GM12878 (cell line): ENCODE measurements around the gene DQX1. TPM values are rescaled to one million over a fixed set of nuclear protein-coding genes. Genes with fewer than 3 reads are reported as not detected.

Source experiments
- ATAC-seq: fragments of 200-7000 bp; cut with Tn5 transposase; 3 replicates; pipeline ENCODE4 v1.9.1; 2020; ENCODE audit warnings: mild to moderate bottlenecking, moderate library complexity
- BruUV-seq: library from RNA; stranded (reverse); fragments of 400-500 nt; replicated peaks from 2 replicates; lab custom pipeline; 2021; lab: Mats Ljungman, UMichigan
- CTCF ChIA-PET: fragments of 300-600 bp; sonication (Branson Sonifier 250); formaldehyde crosslinking; extraction: SDS; loops from one replicate; lab custom pipeline; 2021; ENCODE audit warnings: inconsistent platforms; lab: Yijun Ruan, JAX
- POLR2A ChIA-PET: fragments of 350-600 bp; formaldehyde crosslinking; extraction: SDS; loops from one replicate; lab custom pipeline; 2021; ENCODE audit warnings: inconsistent platforms; lab: Charles Lee
- RAD21 ChIA-PET: fragments of 300-600 bp; sonication (Branson Sonifier 250); formaldehyde crosslinking; loops from one replicate; lab custom pipeline; 2023; ENCODE audit warnings: antibody characterized with exemption; ENCODE audit not compliant: unreplicated experiment; lab: Charles Lee
- SMC1A ChIA-PET: fragments of 300-600 bp; sonication (Branson Sonifier 250); formaldehyde crosslinking; loops from one replicate; lab custom pipeline; 2023; ENCODE audit not compliant: unreplicated experiment, uncharacterized antibody; lab: Charles Lee
- DNase-seq: peaks from one replicate; pipeline ENCODE4 v3.0.0-alpha.2; 2011; ENCODE audit warnings: low read depth, low spot score
- FAIRE-seq: peaks from 3 replicates; lab custom pipeline; 2011; peaks lifted over from hg19 to GRCh38; lab: Jason Lieb, UNC
- H2AFZ ChIP-seq: 2 replicates; pipeline ENCODE4 v1.6.0; 2011; ENCODE audit warnings: low read depth, low read length, control low read depth; ENCODE audit not compliant: control insufficient read depth
- H3K27ac ChIP-seq: 2 replicates; pipeline ENCODE4 v1.5.1; 2011; ENCODE audit warnings: control low read depth; ENCODE audit not compliant: control insufficient read depth, insufficient read depth
- H3K27me3 ChIP-seq, 2 experiments: replicated peaks in 1 of 2; 2 replicates each; pipeline versions ENCODE4 v1.6.0 to v1.6.1; 2011; ENCODE audit warnings: low read length in 1 of 2; ENCODE audit not compliant: control insufficient read depth in 2 of 2, insufficient read depth in 2 of 2
- H3K36me3 ChIP-seq, 2 experiments: 2 replicates each; pipeline ENCODE4 v1.5.1; 2011; ENCODE audit warnings: low read length in 1 of 2; ENCODE audit not compliant: control insufficient read depth in 2 of 2, insufficient read depth in 2 of 2
- H3K4me1 ChIP-seq: 2 replicates; pipeline ENCODE4 v1.6.1; 2011; ENCODE audit warnings: mild to moderate bottlenecking, low read length, moderate library complexity, mixed read lengths; ENCODE audit not compliant: control insufficient read depth, insufficient read depth
- H3K4me2 ChIP-seq: 2 replicates; pipeline ENCODE4 v1.6.0; 2011; ENCODE audit warnings: control low read depth; ENCODE audit not compliant: control insufficient read depth, insufficient read depth
- H3K4me3 ChIP-seq: fragments of 200-600 bp; sonication (generic); 2 replicates; pipeline ENCODE4 v1.5.1; 2016
- H3K79me2 ChIP-seq: 2 replicates; pipeline ENCODE4 v1.6.0; 2011; ENCODE audit warnings: low read length; ENCODE audit not compliant: control insufficient read depth, insufficient read depth
- H3K9ac ChIP-seq: 2 replicates; pipeline ENCODE4 v1.8.0; 2011; ENCODE audit warnings: low read length, control low read depth, mixed read lengths; ENCODE audit not compliant: control insufficient read depth, insufficient read depth
- H3K9me3 ChIP-seq: replicated peaks from 3 replicates; pipeline ENCODE4 v1.5.1; 2011; ENCODE audit warnings: mild to moderate bottlenecking, low read length; ENCODE audit not compliant: control insufficient read depth, insufficient read depth
- H4K20me1 ChIP-seq: 2 replicates; pipeline ENCODE4 v1.6.0; 2011; ENCODE audit not compliant: control insufficient read depth, insufficient read depth
- CBX5 ChIP-seq: sonication (generic); IDR thresholded peaks from 2 replicates; pipeline ENCODE4 v1.6.1; 2016; ENCODE audit warnings: low read depth, moderate library complexity, mild to moderate bottlenecking, inconsistent platforms
- FOXK2 ChIP-seq: fragments of 450-650 bp; IDR thresholded peaks from 2 replicates; pipeline ENCODE4 v1.6.1; 2017; ENCODE audit warnings: mild to moderate bottlenecking, moderate library complexity
- GATAD2B ChIP-seq: fragments of 450-650 bp; conservative IDR thresholded peaks from 2 replicates; pipeline ENCODE4 v1.6.1; 2017; ENCODE audit warnings: low read depth, mild to moderate bottlenecking, moderate library complexity
- HDAC6 ChIP-seq: fragments of 200-600 bp; sonication (generic); IDR thresholded peaks from one replicate; pipeline ENCODE4 v1.8.0; 2017; ENCODE audit warnings: antibody characterized with exemption; ENCODE audit not compliant: unreplicated experiment
- PAX8 ChIP-seq: fragments of 450-650 bp; IDR thresholded peaks from 2 replicates; pipeline ENCODE4 v1.6.1; 2017; ENCODE audit warnings: mild to moderate bottlenecking, moderate library complexity
- TAF1 ChIP-seq: IDR thresholded peaks from 2 replicates; pipeline ENCODE4 v1.6.1; 2011; ENCODE audit warnings: mild to moderate bottlenecking, low read depth, low read length, borderline replicate concordance
- YBX1 ChIP-seq: fragments of 450-650 bp; IDR thresholded peaks from 2 replicates; pipeline ENCODE4 v1.6.1; 2016; ENCODE audit warnings: antibody characterized with exemption
- ZSCAN29 ChIP-seq: fragments of 450-650 bp; IDR thresholded peaks from 2 replicates; pipeline ENCODE4 v1.6.1; 2017; ENCODE audit warnings: mild to moderate bottlenecking, moderate library complexity
- WGBS: methylation state at CpG from one replicate; pipeline ENCODE4 v1.1.6; 2016; ENCODE audit warnings: low lambda C conversion rate; ENCODE audit not compliant: insufficient replicate concordance, insufficient coverage; ENCODE audit errors: missing lambda C conversion rate; 5-methylcytosine and 5-hydroxymethylcytosine counted together
- in situ Hi-C: fragments of 300-500 bp; cut with MboI; formaldehyde crosslinking; loops from 9 replicates; pipeline ENCODE4 v1.14.3; 2018; ENCODE audit warnings: mixed read lengths
- intact Hi-C: fragments of 100-400 bp; cut with micrococcal nuclease; formaldehyde crosslinking; loops from one replicate; pipeline ENCODE4 v1.14.2; 2022; ENCODE audit not compliant: unreplicated experiment
- polyA plus RNA-seq, 11 experiments: library from polyadenylated mRNA; depleted of rRNA in 4 of 11; unstranded in 6 of 11; stranded (reverse) in 5 of 11; fragments of >200 nt; fragmentation: Nextera tagmentation in 4 of 11; fragmentation: Illumina TruSeq in 1 of 11; extraction: Ambion mirVana in 4 of 11; extraction: Trizol in 1 of 11; gene quantifications; 1 replicate in 1 of 11; 2 replicates in 10 of 11; pipeline versions ENCODE4 v1.2.1 to v1.2.3, GENCODE V29; 2011 to 2016; ENCODE audit warnings: inconsistent platforms in 2 of 11, missing spikeins in 2 of 11, low read depth in 1 of 11
- total RNA-seq, 4 experiments: library from RNA; depleted of rRNA in 3 of 4; stranded (reverse); fragments of >200 nt in 3 of 4; fragmentation: Illumina TruSeq in 1 of 4; extraction: Trizol in 1 of 4; gene quantifications; 2 replicates each; pipeline versions ENCODE4 v1.2.1 to v1.2.3, GENCODE V29; 2013 to 2021
- TF ChIP-seq, protein P1 (sequence below): fragments of 150-350 bp; IDR thresholded peaks from 2 replicates; pipeline ENCODE4 v1.6.1; 2016; ENCODE audit warnings: low read depth, low read length

Gene DQX1
- total and polyA plus RNA-seq, 10 of the 15 experiments (the other 5 are each of a cell fraction or from before 2014, with no cell fraction given), result 0.34 to 2.1 (median 0.86) TPM

DNA sequence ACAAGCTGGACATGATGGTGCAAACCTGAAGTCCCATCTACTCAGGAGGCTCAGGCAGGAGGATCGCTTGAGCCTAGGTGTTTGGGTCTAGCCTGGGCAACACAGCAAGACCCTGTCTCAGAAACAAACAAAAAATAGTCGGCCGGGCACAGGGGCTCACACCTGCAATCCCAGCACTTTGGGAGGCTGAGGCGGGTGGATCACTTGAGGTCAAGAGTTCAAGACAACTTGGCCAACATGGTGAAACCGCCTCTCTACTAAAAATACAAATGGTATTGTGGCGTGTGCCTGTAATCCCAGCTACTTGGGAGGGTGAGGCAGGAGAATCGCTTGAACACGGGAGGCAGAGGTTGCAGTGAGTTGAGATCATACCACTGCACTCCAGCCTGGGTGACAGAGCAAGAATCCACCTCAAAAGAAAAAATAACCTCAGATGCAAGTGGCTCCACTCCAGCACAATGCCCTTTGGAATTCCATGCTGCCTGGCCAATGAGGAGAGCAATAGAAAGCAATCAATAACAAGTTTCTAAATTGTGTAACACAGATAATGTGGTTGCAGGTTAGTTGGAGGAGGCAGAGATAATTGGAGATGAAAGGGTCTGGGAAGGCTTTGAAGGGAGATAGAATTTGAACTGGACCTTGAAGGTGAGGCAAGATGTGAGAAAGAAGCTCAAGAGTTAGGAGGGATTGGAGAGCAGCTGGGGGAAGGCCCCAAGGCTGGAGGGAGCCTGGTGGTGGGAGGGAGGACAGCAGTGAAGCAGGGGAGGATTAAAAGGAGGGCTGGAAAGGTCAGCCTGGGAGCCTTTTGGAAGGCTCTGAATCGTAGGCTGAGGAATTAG, 37.2 kb downstream of the DQX1 start:
- Histone ChIP-seq H3K4me3 (no peak overlapping the region), H3K9ac (no peak overlapping the region), H3K27me3 (no peaks in the 10 kb centered on the region), H3K79me2 (no peaks in the 10 kb centered on the region; the same call in none of the 2 replicates), H3K27ac (no peak overlapping the region), H3K4me2 (no peak overlapping the region), H3K9me3 (no peaks in the 10 kb centered on the region), H2AFZ (no peak overlapping the region), H3K4me1 (no peaks in the 10 kb centered on the region), H4K20me1 (no peaks in the 10 kb centered on the region), H3K36me3 (peaks cover 12 to 13% of the 10 kb centered on the region in 2 experiments)
- ChIA-PET POLR2A (interaction anchor here (0.5 to 1.0 kb wide), 2 partner anchors 22 to 58 kb away, joined by 3 read pairs; no protein-coding TSS in a partner anchor), RAD21 (interaction anchor here (0.6 to 1.0 kb wide), 2 partner anchors 22 to 100 kb away, joined by 3 read pairs; no protein-coding TSS in a partner anchor), SMC1A (interaction anchor here (1.0 to 1.9 kb wide), 3 partner anchors 14 to 98 kb away, joined by 4 to 5 read pairs (median 4); partner anchors contain the start of genes AUP1 and HTRA2), CTCF (interaction anchor here (0.8 to 19.4 kb wide), 4 partner anchors 14 to 99 kb away, joined by 3 to 280 read pairs (median 4); no protein-coding TSS in a partner anchor)
- FAIRE-seq (no peak), ATAC-seq (no peak), DNase-seq (no peak)
- TF ChIP-seq ZSCAN29, result no peak
- no peak for TF ChIP-seq GATAD2B
- no peak for TF ChIP-seq YBX1
- TF ChIP-seq CBX5, result no peak
- WGBS, result 100% methylated on average over 9 of the region's 9 CpGs
- in situ Hi-C loops, result loop anchor here (10.0 kb wide), 1 partner anchor 96 kb away; no protein-coding TSS in a partner anchor
- BruUV-seq, result no TSS peak
- intact Hi-C loops, result no loop called here

DNA sequence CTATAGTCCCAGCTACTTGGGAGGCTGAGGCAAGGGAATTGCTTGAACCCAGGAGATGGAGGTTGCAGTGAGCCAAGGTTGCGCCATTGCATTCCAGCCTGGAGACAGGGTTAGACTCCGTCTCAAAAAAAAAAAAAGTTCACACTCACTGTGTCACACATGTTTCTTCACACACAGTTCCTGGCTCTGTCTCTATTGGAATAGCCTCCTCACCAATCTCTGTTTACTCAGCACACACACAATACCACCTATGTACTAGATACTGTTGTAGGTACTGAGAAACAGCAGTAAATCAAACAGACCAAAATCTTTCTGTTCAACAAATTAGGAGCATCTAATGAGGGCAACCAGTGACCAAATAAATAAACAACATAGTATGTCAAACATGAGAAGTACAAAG, 39.9 kb downstream of the DQX1 start:
- Histone ChIP-seq H3K4me2 (no peak overlapping the region), H4K20me1 (no peaks in the 10 kb centered on the region; the same call in 1 of the 2 replicates), H3K9me3 (no peaks in the 10 kb centered on the region), H3K36me3 (peaks cover 2 to 5% of the 10 kb centered on the region in 2 experiments; a peak in 3 of 4 replicates), H3K79me2 (peaks cover 21% of the 10 kb centered on the region), H3K9ac (no peak overlapping the region), H3K4me3 (no peak overlapping the region), H3K4me1 (peaks cover 7% of the 10 kb centered on the region), H3K27ac (no peak overlapping the region)
- ChIA-PET SMC1A (interaction anchor here (1.5 kb wide), 1 partner anchor 99 kb away, joined by 5 read pairs; no protein-coding TSS in a partner anchor), POLR2A (interaction anchor here (0.7 kb wide), 1 partner anchor 103 kb away, joined by 3 read pairs; no protein-coding TSS in a partner anchor), CTCF (interaction anchor here (19.4 kb wide), 1 partner anchor 102 kb away, joined by 280 read pairs; no protein-coding TSS in a partner anchor)
- intact Hi-C loops (no loop called here), in situ Hi-C loops (loop anchor here (10.0 kb wide), 1 partner anchor 99 kb away; no protein-coding TSS in a partner anchor)
- DNase-seq, result no peak
- BruUV-seq, result no TSS peak
- TF ChIP-seq PAX8 (no peak), FOXK2 (no peak), TAF1 (no peak), HDAC6 (no peak)
- TF ChIP-seq, protein P1, sequence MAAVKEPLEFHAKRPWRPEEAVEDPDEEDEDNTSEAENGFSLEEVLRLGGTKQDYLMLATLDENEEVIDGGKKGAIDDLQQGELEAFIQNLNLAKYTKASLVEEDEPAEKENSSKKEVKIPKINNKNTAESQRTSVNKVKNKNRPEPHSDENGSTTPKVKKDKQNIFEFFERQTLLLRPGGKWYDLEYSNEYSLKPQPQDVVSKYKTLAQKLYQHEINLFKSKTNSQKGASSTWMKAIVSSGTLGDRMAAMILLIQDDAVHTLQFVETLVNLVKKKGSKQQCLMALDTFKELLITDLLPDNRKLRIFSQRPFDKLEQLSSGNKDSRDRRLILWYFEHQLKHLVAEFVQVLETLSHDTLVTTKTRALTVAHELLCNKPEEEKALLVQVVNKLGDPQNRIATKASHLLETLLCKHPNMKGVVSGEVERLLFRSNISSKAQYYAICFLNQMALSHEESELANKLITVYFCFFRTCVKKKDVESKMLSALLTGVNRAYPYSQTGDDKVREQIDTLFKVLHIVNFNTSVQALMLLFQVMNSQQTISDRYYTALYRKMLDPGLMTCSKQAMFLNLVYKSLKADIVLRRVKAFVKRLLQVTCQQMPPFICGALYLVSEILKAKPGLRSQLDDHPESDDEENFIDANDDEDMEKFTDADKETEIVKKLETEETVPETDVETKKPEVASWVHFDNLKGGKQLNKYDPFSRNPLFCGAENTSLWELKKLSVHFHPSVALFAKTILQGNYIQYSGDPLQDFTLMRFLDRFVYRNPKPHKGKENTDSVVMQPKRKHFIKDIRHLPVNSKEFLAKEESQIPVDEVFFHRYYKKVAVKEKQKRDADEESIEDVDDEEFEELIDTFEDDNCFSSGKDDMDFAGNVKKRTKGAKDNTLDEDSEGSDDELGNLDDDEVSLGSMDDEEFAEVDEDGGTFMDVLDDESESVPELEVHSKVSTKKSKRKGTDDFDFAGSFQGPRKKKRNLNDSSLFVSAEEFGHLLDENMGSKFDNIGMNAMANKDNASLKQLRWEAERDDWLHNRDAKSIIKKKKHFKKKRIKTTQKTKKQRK, result no peak
- TF ChIP-seq, all 136 proteins: peak for 0
- FAIRE-seq, result no peak
- 90% methylated on average over 2 of the region's 2 CpGs for WGBS
- RAD21 ChIA-PET, result interaction anchor here (0.8 kb wide), 1 partner anchor 99 kb away, joined by 4 read pairs; no protein-coding TSS in a partner anchor
- H2AFZ ChIP-seq, result no peak overlapping the region
- no peaks in the 10 kb centered on the region; a peak in 1 of 4 replicates for H3K27me3 ChIP-seq
- ATAC-seq, result no peak
